PFSK-1 (cell line): ENCODE data around the gene PDPK1.
A peak's percentile ranks its signal among the peaks of the same experiment; 100 is the strongest.

ENCODE experiments used
- FOXP2 ChIP-seq: optimal IDR thresholded peaks from 2 replicates; pipeline ENCODE3; 2011; ENCODE audit warnings: borderline replicate concordance, control low read depth, inconsistent platforms; ENCODE audit not compliant: insufficient read depth; ENCODE audit errors: extremely low read length, extremely low read depth
- POLR2AphosphoS5 ChIP-seq: IDR thresholded peaks from 2 replicates; pipeline ENCODE4 v1.6.1; 2012; ENCODE audit warnings: low read depth, mild to moderate bottlenecking, control low read depth, low read length, moderate library complexity
- REST ChIP-seq, 2 experiments: IDR thresholded peaks; 2 replicates each; pipeline versions ENCODE4 v1.6.1 to v1.8.0; 2011 to 2012; ENCODE audit warnings: low read depth in 2 of 2, low read length in 2 of 2, control low read depth in 1 of 2, inconsistent platforms in 1 of 2, mild to moderate bottlenecking in 1 of 2, moderate library complexity in 1 of 2; ENCODE audit not compliant: insufficient read depth in 1 of 2
- SIN3A ChIP-seq: IDR thresholded peaks from 2 replicates; pipeline ENCODE4 v1.6.1; 2012; ENCODE audit warnings: mild to moderate bottlenecking, low read length, moderate library complexity, borderline replicate concordance; ENCODE audit not compliant: insufficient read depth
- TAF1 ChIP-seq: IDR thresholded peaks from 2 replicates; pipeline ENCODE4 v1.6.1; 2012; ENCODE audit warnings: low read length, control low read depth, borderline replicate concordance; ENCODE audit not compliant: insufficient read depth

PDPK1 gene

GRCh38 chr16:2529961-2530628 is 7.7 kb upstream of the PDPK1 start:
- TF ChIP-seq REST (IDR thresholded peaks at IDR 0.05; ENCODE audit: insufficient read depth in 1 of 2, low read depth in 2 of 2, low read length in 2 of 2), result no peak
- TF ChIP-seq POLR2AphosphoS5, result no peak; the same call in 1 of the 2 replicates
- no peak for TF ChIP-seq SIN3A
- no peak for TF ChIP-seq TAF1
- no peak for TF ChIP-seq FOXP2

GRCh38 chr16:2530629-2531318 is 7.0 kb upstream of the PDPK1 start:
- TF ChIP-seq POLR2AphosphoS5, result no peak; the same call in 1 of the 2 replicates
- TF ChIP-seq REST (IDR thresholded peaks at IDR 0.05; ENCODE audit: insufficient read depth in 1 of 2, low read depth in 2 of 2, low read length in 2 of 2), result no peak
- TF ChIP-seq SIN3A, result no peak
- no peak for TF ChIP-seq TAF1
- no peak for TF ChIP-seq FOXP2

- no peak for TF ChIP-seq TAF1
- TF ChIP-seq POLR2AphosphoS5, result no peak
- TF ChIP-seq FOXP2, result no peak
- no peak for TF ChIP-seq SIN3A
- TF ChIP-seq REST (IDR thresholded peaks at IDR 0.05; ENCODE audit: insufficient read depth in 1 of 2, low read depth in 2 of 2, low read length in 2 of 2), result no peak
Measured at GRCh38 chr16:2531371-2531695, 6.5 kb upstream of the PDPK1 start, which contains the start of gene CEMP1. Gene CEMP1 (minus strand): TSS chr16:2531408. CDS start chr16:2531073, 335 bp downstream.

- peak; percentile 78 for TF ChIP-seq FOXP2
- TF ChIP-seq POLR2AphosphoS5, result peak; percentile 84
- no peak for TF ChIP-seq REST (IDR thresholded peaks at IDR 0.05; ENCODE audit: insufficient read depth in 1 of 2, low read depth in 2 of 2, low read length in 2 of 2)
Measured at GRCh38 chr16:2531696-2532493, 5.9 kb upstream of the PDPK1 start.
